ENCODE measurements around the gene PDXK.

- TF ChIP-seq CTCF (IDR thresholded peaks at IDR 0.05; ENCODE audit: extremely low read depth in 1 of 2, insufficient read depth in 1 of 2, low read depth in 1 of 2, low read length in 2 of 2) (no peak), POLR2A (IDR thresholded peaks at IDR 0.05; ENCODE audit: low read depth, low read length) (no peak)
Measured at GRCh38 chr21:43811262-43812105, 92.6 kb downstream of the PDXK start.

Data from endothelial cell of umbilical vein (primary cell).